Measurements from ENCODE around the gene TMEM63C.
A peak's percentile ranks its signal among the peaks of the same experiment; 100 is the strongest.
"Not testable (repeated sequence)": the region's sequence is repeated elsewhere in the genome, so short reads cannot be mapped to it uniquely, and the experiment has no call there.

The TMEM63C gene

DNA sequence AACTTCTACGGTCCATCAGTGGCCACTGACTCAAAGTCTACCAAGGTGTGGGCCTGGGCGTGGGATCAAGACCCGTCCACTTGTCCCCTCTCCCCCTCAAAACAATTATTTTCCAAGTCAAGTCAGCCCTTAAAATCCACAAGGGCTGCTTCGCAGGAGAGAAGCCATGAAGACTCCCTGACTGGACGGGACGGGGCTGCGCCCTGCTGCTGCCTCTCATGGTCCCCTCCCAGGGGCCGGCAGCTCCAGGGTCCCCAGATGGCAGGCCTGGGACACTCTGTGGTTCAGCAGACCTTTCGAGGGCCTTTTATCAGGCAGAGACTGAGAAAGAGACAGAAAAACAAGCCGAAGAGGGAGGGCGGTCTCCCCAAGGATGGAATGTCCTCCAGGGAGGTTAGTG lies 78.6 kb downstream of the TMEM63C start:
- no peak for DNase-seq

- no peak for DNase-seq
These were observed 79.0 kb downstream of the TMEM63C start for GRCh38 chr14:77260631-77261030.

- no peak for DNase-seq
These were observed 83.0 kb downstream of the TMEM63C start for GRCh38 chr14:77264466-77265186.

- no peak for DNase-seq
These were observed 83.6 kb downstream of the TMEM63C start for GRCh38 chr14:77265187-77265515.

GRCh38 chr14:77265561-77266335 lies 84.2 kb downstream of the TMEM63C start:
- DNase-seq: no peak

GRCh38 chr14:77266336-77266735 lies 84.7 kb downstream of the TMEM63C start:
- DNase-seq: no peak

- no peak for DNase-seq
These were observed 86.5 kb downstream of the TMEM63C start for GRCh38 chr14:77267937-77268699.

- DNase-seq: peak; percentile 80
These were observed 87.5 kb downstream of the TMEM63C start for GRCh38 chr14:77268989-77269600.

DNA sequence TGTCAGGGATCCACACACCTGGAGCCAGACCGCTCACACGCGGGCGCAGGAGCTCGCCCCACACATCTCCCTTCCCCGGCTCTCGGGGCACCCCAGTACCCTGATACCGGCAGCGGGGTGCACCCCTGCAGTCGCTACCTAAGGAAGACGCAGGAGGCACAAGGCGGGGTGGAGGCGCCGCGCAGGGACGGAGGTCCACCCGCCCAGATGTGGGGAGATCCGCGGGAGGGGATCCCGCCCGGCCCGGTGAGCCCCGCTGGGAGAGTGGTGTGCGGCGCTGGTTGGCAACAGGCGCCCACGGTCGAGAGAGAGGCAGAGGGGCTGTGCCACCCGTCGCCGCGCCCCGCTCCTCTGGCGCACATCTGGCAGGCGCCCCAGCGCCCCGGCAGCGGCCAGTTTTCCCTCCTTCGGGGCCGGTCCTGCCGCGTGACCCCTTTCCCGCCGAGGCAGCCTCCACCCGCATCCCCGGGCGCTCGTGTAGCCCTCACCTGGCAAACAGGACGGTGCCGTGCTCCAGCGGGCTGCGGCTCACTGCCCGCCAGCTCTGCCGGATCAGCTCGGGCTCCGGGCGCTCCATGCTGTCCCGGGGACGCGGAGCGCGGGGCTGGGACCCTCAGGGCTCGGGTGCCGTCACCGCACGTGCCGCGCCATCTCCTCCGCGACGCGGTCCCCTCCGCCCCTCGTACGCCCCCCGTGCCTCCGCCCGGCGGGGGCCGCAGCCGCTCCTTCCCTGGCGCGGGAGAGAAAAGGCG lies 88.9 kb downstream of the TMEM63C start:
- DNase-seq: no peak

DNA sequence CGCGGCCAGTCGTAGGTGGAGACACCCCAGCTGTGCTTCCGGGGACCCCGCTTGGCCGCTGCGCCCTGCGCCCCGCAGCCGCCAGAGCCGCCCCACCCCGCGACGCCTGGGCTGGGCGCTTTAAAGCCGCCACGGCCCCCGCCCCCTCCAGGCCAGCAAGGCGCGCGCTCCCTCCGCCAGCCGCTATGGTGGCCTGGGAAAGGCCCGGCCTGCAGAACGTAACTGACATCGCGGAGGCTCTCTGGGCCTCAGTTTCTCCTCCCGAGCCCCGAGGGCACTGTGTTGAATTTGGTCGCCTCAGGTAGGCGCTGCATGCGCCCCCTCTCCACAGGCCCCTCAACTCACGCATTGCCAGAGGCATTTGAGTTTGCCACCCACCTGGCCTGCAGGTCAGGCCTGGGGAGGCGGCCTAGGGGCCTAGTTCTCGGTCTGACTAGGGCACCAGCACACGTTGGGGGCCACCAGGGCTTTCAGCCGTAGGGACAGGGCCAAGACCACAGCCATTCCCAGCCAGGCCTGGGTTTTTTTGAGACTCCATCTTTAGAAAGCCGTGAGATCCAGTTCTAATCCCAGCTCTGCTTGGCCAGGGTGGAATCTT lies 89.6 kb downstream of the TMEM63C start, which contains the start of gene NGB:
Gene NGB (minus strand): TSS at position 94 of the 598 bp plus-strand sequence. CDS start 269 bp downstream, outside the sequence.
- DNase-seq: no peak

DNA sequence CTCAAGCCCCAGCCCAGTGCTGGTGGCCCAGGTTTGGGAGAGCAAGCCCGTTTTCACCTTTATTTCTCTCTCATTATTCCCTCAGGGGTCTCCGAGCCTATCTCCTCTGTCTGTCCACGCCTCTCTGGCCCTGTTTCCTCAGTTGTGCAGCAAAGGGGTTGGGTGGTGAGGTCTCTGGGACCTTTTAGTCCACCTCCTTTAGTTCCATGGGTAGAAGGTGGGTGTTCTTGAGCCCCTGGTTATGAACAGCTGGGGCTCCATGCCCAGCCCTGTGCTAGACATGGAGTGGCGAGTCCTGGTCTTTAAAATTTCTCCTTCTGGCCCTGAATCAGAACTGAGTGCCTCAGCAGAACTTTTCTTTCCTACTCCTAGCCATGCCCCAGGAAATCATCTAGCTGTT lies 90.7 kb downstream of the TMEM63C start:
- no peak for DNase-seq

GRCh38 chr14:77273796-77274195 lies 92.2 kb downstream of the TMEM63C start:
- no peak for DNase-seq

DNA sequence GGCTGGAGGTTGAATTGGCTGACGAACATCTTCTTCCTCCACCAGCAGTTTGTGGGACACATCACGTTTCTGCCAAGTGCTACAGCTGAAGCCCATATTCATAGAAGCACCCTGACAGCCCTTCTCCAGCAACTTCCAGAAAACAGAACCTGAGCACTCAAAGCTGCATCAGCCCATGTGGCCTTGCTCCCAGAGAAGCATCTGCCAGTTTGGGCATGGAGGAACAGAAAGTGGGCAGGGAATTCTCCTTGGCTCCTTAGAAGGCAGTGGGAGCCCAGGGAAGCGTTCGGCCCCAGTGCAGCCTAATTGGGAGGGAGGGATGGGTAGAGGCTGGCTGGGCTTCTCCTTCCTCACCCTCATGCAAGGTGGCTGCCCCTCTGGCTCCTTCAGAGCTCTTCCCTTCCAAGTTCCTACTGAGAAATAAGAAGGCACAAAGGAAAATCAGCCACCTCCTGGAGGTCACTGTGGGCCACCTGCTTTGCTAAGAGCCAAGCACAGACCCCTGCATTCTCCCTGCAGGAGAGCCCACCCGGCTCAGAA lies 93.5 kb downstream of the TMEM63C start:
- no peak for DNase-seq

GRCh38 chr14:77275601-77276017 lies 94.0 kb downstream of the TMEM63C start:
- DNase-seq: no peak

DNA sequence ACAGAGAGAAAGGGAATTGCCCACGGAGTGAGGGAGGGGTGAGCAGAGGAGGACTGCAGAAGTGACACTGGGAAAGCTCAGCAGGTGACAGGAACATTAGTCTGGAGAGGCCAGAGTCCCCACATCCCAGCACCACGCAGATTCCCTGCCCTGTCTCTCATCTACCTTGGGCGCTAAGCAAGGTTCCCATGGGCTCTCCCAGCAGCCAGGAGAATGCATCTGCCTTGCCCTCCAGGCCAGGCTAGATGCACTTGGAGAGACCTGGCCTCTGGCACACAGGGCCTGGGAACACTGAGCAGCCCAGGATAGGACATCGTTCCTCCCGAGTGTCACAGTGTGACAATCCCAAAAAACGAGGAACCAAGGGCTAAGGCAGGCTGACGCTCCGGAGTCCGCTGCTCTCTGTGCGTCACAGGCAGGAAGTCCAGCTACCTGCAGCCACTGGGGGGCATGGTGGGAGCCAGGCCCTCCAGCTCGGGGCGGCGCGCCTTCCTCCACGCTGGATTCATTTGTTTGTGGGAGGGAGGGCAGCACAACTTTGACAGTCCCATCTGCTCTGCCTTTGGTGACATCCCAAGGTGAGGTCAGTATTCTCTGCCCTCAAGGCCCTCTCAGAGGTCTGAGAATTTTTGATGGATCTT lies 94.8 kb downstream of the TMEM63C start:
- no peak for DNase-seq

DNA sequence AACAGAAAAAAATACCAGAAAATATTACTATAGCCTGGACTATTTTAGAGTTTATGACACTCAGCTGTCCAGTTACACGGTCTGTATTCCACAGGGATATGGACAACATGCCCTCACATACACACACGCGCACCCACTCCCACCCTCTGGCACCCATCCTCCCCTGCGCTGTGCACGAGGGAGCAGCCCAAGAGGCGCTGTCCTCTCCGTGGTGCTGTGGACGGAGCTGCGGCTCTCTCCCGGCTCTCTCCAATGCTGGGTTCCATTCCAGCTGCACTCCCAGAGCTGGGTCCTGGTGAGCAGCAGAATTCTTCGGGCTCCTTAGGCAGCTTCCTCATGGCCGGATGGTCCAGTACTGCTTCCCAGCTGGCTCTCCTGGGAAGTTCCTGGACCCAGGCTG lies 95.4 kb downstream of the TMEM63C start:
- no peak for DNase-seq

DNA sequence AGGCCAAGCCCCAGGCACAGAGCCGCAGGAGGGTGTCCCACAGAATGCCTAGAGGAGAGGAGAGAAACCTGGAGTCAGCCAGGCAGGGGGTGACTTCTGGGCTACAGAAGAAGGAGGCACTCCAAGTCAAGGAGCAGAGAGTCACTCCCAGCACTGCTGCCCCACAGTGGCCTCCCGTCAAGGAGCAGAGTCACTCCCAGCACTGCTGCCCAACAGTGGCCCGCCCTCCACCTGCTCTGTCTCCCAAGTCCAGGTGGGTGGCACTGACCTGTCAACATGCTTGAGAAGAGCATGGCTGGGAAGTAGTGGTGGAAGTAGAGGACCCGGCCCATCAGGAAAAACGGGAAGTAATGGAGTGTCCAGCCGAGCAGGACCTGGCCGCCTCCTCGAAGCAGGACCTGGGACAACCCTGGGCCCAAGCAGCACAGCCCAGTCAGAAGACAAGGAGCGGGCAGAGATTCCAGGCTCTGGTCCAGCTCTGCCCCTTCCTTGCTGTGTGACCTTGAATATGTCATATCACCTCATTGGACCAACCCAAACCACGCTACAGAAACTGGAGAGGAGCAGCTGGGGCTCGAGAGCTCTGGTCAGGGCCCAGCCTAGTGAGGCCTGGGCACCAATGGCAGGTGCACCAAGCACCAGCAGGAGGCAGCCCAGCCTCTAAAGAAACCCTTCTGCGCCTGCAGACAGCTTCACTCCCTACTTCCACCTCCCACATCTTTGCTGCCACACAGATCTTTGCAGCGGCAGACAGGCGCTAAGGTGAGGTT lies 97.0 kb downstream of the TMEM63C start:
- DNase-seq: no peak

- no peak for DNase-seq
These were observed 98.1 kb downstream of the TMEM63C start for GRCh38 chr14:77279719-77280118.

DNA sequence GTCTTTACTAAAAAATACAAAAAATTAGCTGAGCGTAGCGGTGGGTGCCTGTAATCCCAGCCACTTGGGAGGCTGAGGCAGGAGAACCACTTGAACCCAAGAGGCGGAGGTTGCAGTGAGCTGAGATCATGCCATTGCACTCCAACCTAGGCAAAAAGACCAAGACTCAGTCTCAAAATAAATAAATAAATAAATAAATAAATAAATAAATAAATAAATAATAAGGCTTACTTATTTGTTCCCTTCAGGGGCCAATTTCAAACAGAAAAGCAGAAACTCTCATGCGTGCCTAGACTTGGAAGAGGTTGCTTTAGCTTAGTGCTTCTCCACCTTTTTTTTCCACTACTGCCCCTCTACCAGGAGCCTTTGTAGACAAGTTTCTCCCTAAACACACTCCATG lies 99.3 kb downstream of the TMEM63C start:
- DNase-seq: not testable (repeated sequence)

- no peak for DNase-seq
These were observed 100.3 kb downstream of the TMEM63C start for GRCh38 chr14:77281852-77282410.
